GM19035 (cell line): ENCODE measurements around the gene RFPL3.
"Not testable (repeated sequence)": the region's sequence is repeated elsewhere in the genome, so short reads cannot be mapped to it uniquely, and the experiment has no call there.

ENCODE experiments used
- ATAC-seq: cut with Tn5 transposase; IDR thresholded peaks from one replicate; pipeline ENCODE4 v1.9.1; 2021; ENCODE audit not compliant: unreplicated experiment

Gene RFPL3

GRCh38 chr22:32357567-32357966 is at the start of gene RFPL3:
Gene RFPL3, plus strand, starts transcription at chr22:32357867. Its CDS starts 205 bp downstream, at chr22:32358072.
- not testable (repeated sequence) for ATAC-seq

DNA sequence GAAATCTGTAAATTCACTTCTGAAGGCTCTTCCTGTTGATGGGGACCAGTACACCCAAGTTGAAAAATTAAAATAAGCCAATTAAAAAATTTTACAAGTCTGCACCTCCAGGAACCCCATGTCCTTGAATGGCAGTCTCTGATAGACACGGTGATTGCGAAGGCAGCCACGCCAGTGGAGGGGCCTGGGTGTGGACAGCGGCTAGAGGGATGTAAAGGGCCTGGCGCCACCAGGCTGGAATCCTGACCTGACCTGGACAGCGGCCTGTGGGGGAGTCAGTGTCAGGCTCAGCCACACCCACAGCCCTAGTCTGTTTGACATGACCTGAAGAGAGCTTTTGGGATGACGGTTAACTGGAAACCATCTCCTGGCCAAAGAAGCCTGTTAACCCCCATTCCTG is 49.5 kb upstream of the RFPL3 start:
- ATAC-seq: no peak

- no peak for ATAC-seq
Observed at GRCh38 chr22:32308934-32309333, 48.7 kb upstream of the RFPL3 start.

- ATAC-seq: no peak
Observed at GRCh38 chr22:32309585-32310251, 47.9 kb upstream of the RFPL3 start.

- no peak for ATAC-seq
Observed at GRCh38 chr22:32310777-32311176, 46.9 kb upstream of the RFPL3 start.

DNA sequence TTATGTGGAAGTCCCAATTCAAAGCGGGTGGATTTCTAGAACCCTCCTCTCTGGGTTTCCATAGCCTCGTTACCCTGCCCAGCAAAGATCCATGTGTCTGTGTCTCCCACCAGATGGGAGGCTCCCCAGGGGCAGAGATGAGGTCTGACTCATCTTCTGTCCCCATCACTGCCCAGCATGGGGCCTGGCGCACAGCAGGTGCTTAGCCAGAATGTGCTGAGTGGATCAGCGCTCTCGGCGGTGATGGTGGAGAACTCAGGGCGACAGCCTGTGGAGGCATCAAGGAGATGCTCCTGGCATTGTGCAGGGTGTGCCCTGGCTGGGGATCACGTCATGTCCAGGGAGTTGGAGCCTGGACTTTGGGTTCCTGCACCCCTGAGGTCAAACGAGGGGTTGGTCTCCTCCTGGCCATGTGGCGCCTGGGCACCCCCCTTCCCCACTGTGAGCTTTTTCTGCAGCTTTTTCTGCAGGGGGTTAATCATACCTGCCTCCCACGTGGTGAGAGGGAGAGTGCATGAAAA is 46.1 kb upstream of the RFPL3 start:
- no peak for ATAC-seq

DNA sequence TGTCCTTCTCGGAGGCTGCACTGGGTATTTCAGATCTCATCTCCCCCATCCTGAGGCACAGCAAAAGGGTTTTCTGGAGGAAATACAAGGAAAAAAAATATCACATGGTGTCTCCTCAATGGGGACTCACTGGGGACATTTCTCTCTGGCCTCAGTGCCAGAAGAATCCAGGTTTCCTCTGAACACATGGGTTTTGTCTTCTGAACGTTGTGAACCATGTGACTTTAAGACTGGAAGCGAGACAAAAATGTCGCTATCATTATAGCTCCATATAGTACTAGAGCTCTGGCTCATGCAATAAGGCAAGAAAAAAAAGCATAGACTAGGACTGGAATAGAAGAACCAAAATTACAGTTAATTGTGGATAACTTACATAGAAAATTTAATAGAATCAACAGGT is 44.9 kb upstream of the RFPL3 start:
- no peak for ATAC-seq

GRCh38 chr22:32313532-32313931 is 44.1 kb upstream of the RFPL3 start:
- ATAC-seq: no peak

GRCh38 chr22:32317524-32317923 is 40.1 kb upstream of the RFPL3 start:
- ATAC-seq: no peak

DNA sequence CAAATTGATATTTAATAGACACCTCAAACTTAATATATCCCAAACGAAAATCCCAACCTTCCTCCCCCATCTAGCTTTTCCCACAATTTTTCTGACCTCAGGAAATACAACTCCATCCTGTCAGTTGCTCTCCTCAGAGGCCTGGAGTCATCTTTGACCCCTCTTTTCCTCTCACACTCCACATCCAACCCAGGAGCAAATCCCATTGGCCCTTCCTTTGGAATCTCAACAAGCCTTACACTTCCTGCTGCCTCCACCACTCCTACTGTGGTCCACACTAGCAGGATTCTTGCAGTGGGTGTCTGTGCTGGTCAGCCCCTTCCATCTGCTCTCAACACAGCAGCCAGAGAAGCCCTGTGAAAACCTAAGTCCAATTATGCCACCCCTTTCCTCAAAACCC is 39.3 kb upstream of the RFPL3 start:
- ATAC-seq: no peak

- no peak for ATAC-seq
Observed at GRCh38 chr22:32319861-32320406, 37.7 kb upstream of the RFPL3 start.

DNA sequence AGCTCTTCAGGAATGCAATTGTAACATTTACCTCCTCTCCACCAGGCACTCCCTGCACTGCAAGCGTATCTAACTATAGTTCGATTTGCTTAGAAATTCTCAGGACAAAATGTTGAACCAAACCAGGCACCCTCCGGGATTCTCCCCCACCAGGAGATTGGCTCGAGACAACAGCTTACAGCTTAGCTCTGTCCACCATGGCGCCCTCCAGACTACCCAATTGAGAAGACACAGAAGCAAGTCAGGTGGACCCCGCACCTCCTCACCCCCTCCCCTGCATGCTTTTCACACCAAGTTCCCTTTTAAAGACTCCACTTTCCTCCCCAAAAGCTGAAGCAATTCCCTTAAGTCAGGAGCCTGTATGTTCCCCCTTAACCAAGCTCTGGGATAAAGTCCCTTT is 34.7 kb upstream of the RFPL3 start:
- ATAC-seq: no peak

- ATAC-seq: no peak
Observed at GRCh38 chr22:32323513-32324164, 34.0 kb upstream of the RFPL3 start.

- ATAC-seq: no peak
Observed at GRCh38 chr22:32324505-32325415, 32.9 kb upstream of the RFPL3 start.

DNA sequence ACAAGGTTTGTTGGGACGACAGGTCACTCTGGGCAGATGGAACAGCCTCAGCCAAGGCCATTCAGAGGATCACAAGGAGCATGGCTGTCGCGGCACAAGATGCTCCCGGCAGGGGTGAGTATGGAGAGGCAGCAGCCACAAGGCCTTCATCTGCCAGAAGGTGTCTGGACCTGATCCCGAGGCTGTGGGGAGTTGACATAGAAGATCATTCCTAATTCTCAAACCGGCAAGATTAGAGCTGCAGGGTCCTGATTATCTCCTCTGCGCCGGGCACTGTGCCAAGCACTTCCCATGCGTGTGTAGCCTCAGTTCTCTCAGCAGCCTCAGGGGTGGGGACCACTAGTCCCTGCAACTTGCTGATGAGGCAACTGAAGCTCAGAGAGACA is 32.3 kb upstream of the RFPL3 start:
- ATAC-seq: no peak

- ATAC-seq: no peak
Observed at GRCh38 chr22:32325811-32326237, 31.8 kb upstream of the RFPL3 start.

- ATAC-seq: no peak
Observed at GRCh38 chr22:32326647-32327046, 31.0 kb upstream of the RFPL3 start.

DNA sequence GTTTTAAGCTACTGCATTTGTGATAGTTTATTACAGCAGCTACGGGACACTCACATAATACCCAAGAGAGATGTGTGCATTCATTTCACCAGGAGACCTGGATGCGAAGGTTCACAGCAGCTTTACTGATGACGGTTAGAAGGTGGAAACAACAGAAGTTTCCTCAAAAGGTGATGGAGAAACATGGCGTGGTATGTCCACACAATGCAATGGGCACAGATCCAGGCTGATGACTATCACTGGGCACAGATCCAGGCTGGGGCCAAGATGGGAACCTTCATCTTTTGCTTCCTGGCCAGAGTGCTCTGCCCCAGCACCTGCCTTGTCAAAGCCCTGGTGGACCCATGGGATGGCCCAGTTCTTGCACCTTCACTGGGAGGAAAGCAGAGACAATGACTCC is 30.6 kb upstream of the RFPL3 start:
- ATAC-seq: no peak

GRCh38 chr22:32327596-32328171 is 30.0 kb upstream of the RFPL3 start:
- no peak for ATAC-seq

DNA sequence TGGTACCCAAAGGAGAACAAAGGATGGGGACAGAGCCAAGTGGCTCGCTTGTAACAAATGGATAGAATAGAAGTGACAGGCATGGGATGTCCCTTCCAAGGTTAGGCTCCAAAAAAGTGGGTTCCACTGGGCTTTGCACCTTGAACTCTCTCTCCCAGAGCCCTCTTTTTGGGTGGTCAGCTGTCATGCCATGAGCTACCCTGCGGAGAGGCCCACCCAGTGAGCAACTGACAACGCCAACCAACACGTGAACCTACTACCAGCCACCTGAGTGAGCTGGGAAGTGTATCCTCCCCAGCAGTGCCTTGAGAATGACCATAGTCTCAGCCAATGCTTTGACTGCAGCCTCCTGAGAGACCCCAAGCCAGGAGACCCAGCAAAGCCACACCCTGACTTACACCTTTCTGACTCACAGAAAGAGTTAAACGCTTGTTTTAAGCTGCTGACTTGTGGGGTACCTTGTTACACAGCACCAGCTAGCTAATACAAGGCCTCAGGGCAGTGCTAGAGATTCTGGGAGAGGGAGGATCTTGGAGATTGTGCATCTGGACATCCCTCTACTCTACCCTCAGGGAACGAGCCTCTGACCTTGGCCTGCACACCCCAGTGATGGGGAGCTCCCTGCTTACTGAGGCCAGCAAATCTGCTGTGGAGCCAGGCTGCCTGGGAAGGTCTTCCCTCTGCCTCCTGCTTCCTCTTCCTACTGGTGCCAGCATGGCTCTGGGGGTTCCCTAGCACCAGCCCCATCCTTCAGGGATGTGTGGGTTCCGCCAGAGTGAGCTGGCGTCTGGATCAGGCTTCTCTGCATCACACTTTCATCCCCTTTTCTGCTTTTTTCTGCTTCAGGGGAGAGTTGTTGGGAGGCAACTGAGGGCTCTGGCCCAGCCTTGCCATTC is 29.1 kb upstream of the RFPL3 start:
- no peak for ATAC-seq
